GM21360 (cell line): ENCODE results near the gene SSRP1.

Source experiments
- ATAC-seq: cut with Tn5 transposase; IDR thresholded peaks from one replicate; pipeline ENCODE4 v1.9.1; 2021; ENCODE audit warnings: mild to moderate bottlenecking, moderate library complexity; ENCODE audit not compliant: unreplicated experiment

The SSRP1 gene

DNA sequence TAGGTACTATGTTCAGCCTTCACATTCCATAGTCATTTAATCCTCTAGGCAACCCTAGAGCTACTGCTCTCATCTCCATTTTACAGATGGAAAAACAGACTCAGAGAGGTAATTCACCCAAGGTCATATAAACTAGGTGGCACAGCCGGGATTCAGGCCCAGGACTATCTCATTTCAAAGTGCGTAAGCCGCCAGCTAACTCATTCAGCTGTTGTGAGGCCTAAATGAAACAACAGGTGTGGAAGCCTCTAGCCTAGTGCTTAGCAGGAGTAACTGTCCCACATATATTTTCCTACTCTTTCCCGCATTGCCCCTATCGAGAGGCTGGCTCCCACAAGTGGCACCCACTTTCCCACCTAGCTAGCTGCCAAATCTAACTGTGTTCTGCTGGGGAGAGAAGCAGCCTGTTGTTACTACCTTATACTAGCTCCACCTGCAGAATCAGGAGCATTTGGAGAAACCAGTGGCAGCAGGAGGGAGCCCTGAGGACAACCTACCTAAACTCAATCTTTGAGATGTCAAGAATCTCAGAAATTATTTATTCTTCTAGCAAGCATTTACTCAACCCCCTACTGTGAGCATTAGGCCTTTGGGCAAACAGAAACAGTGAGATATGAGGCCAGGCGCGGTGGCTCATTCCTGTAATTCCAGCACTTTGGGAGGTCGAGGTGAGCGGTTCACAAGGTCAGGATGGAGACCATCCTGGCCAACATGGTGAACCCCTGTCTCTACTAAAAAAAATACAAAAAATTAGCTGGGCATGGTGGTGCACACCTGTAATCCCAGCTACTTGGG, 24.4 kb upstream of the SSRP1 start:
- no peak for ATAC-seq

DNA sequence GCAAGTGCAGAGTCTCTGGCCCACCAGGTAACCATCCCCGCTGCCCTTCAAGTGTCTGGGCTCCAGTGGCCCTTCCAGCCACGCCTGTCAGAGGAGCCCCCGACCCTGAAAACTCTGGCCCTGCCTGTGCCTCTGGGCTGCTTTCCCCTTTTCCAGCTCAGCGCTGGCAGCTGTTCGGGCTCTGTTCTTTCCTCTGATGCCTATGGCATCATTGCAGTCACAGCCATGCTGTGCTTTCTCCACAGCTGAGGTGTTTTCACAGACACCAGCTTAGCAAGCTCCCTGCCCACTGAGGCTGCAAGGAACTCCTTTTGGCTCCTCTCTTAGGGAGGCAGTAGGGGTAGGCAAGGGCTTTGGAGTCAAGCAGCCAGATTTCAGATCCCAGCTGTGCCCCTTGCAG, 23.7 kb upstream of the SSRP1 start:
- no peak for ATAC-seq

DNA sequence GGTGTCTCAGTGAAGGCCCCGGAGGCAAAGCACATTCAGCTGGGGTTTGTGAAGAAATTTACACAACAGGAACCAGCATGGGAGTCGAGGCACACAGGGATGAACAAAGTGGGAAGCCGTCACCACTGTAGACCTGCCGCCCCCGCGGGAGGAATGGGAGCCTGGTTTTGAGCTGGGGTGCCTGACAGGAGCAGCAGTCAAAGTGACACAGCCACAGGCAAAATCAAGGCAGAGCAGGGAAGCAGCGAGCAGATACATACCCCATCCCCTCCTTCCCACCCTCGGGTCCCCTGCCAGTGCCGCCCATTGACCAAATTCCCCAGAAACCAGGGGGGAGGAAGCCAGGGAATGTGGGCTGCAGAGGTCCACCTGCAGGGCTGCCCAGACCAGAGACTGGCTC, 23.3 kb upstream of the SSRP1 start:
- ATAC-seq: no peak

DNA sequence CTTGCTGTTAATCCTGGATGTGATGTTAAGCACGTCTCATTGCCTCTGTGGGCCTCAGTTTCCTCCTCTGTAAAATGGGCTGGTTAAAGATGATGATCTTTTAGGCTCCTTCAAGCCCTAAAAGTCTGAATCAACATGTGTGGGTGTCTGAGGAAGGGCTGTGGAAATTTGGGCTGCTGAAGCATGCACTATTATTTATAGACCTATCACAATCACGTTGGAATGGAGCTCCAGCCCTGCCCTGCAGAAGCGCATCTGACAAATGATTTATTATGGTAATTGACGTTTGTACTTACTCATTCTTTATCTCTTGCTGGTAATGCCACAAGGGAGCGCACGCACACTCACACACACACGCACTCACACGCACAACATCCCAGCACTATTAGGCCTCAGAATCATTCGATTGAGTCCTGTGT, 22.9 kb upstream of the SSRP1 start:
- ATAC-seq: no peak

DNA sequence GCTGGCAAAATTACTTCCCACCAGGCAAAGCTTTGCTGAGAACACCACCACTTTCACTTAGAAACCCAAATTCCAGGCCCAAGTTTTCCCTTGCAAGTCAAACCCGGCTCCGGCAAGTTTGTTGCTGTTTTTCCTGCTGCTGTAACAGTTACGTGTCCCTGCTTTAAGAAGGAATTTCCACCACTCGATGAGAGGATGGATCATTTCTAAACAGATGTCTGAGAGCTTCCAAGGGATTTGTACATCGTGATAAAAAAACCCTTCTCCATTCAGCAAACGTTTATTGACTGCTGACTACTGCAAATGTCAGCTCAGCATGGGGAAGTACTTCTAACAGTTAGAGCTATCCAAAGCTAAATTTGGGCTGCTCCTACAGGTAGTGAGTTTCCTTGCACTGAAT, 22.2 kb upstream of the SSRP1 start:
- no peak for ATAC-seq

DNA sequence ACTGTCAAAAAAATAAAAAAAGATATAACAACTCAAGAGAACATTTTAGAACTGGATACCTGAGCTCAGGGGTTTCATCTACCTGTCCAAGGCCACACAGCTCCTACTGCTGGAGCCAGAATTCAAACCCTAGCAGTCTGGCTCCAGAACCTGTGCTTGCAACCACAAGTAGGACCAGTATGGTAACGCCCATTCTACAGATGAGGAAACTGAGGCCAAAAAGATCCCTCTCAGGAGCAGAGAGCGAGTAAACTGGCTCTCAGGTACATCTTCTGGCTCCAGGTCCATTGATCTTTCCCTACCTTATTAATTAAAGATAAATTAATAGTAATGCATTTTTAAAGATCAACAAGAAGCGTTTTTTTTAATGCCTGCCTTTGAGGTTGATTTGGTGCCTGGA, 21.6 kb upstream of the SSRP1 start:
- no peak for ATAC-seq

DNA sequence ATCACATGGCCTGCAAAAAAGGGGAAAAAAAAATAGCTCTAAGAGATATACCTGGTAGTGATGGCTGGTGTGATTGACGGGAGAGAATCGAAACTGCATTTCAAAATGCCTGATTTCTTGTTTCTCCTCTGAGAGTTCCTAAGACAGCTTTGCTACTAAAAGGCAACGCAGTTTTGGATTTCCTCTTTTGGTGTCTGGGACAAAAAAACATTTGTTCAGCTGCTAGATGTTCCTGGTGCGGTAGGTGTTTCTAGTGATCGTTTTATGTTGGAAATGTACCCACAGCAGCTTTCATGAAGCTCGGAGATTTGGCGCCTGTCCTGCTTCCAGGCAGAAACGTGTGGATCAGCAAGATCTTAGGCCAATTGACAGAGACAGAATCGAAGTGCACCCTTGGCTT, 20.6 kb upstream of the SSRP1 start:
- no peak for ATAC-seq

DNA sequence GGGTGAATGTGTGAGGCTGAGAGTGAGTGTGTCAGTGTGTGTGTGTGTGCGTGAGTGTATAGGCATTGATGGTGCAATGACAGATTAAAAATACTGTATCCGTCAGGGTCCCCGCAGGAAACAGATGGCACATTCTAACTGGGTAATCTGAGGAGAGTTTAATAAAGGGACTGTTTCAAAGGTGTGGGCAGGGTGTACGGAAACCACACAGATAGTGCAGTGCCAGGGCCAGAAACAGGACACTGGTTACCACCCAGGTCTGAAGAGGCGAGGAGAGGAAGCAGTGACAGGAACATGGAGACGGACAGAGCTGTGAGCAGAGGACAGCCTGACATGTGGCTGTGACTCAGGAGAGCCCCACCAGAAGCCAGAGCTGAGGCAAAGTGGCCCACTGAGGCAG, 19.0 kb upstream of the SSRP1 start:
- no peak for ATAC-seq

DNA sequence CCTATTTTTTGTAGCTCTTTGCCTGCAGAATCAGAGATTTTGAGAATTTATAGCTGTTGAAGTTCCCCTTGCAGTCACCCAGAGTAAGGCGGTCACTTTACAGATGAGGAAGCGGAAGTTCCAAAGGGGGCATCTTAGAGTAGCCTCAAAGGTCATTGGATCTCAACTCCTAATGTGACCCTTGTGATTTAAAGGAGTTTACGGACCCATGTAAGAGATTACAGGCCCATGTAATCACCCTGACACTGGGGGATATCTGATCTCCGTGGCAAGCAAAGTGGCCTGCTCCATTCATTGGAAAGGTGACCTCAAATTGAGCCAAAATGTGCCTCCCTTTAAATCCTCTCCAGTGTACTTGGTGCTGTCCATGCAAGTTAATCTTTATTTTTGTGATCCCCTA, 18.2 kb upstream of the SSRP1 start:
- no peak for ATAC-seq

DNA sequence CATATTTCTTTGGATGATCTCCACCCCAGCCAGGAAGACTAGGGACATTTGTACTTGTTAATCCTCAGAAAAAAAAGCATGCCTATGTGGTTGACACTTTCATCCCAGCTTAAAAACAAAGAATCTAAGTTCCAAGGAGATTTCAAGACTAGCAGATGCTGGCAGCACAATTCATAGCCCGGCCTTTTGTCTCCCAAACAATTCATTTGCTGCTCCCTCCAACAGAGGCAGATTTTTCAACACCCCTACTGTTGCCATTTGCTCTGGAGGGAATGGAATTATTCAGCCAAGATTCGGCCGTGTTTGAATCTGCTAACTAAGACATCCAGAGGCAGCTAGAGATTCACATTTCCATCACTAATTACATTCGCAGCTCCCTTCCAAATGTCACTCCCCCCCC, 17.8 kb upstream of the SSRP1 start:
- ATAC-seq: no peak

DNA sequence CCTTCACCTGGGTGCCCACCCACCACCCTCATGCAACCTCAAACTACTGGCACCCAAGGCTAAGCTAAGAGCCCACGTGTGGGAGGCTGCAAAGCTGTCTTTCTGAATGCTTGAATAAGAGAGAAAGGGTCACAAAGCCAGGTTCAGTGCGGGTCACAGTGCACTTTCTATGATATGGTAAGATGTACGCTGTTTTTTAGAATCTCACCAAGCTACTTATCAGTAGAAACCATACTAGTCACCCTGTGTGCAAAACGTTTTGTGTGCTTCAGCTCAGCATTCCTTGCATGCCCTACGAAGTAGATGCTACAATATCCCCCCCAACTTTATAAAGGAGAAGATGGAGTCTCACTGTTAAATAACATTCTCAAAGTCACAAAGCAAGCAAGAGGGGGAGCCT, 17.3 kb upstream of the SSRP1 start:
- ATAC-seq: no peak

DNA sequence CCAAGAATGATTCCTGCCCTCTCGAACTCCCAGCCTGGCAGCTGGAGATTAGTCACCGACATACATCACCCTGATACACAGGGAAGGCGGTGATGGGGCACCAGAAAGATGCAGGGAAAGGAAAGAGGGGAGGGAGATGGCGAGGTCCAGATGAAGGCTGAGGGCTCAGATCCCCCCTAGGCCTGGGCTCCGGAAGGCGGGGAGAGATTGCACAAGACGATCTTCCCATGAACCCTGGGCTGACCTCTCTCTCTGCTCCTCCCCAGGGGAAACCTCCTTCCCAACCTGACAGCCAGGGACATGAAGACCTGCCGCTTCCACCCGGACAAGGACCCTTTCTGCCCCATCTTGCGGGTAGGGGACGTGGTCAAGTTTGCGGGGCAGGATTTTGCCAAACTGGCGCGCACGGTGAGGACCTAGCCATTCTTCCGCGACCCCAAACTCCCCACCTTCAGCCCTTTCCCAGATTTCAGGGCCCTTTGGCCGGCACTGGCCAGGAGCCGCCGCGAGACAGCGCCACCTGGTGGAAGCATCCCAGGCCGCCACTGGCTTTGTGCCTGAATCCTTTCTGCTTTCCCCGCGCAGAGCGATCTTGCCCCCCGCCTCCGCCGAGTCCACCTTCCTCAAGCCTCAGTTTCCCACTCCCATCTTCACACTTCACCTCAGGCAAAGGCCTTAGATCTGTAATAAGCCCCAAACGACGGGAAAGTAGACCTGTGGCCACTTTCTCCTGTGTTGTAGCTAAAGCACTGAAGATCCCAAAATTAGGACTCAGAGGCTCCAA, 14.0 kb upstream of the SSRP1 start:
- no peak for ATAC-seq

DNA sequence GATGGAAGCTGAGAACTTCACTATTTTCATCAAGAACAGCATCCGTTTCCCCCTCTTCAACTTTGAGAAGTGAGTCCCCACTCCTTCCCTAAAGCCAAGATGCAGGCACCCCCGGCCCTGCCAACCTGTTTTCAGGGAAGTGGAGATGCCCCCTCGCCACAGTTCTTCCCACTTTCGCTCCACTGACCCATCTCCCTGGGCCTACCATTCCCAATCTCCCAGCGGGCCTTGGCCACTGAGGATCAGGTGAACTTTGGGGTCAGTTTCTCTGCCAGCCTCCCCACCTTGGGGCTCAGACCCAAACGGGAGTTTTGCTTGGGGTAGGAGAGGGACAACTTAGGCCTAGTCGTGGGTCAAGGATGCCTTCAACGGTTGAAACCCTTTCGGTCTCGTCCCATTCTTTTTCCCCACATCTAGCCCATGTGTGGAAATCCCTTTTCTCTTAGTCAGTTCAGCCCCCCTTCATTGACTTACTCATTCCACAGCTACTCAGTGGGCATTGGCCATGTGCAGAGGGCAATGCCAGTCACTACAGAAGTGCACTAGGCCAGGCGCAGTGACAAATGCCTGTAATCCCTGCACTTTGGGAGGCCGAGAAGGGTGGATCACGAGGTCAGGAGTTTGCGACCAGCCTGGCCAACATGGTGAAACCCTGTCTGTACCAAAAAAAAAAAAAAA, 13.1 kb upstream of the SSRP1 start:
- ATAC-seq: no peak

DNA sequence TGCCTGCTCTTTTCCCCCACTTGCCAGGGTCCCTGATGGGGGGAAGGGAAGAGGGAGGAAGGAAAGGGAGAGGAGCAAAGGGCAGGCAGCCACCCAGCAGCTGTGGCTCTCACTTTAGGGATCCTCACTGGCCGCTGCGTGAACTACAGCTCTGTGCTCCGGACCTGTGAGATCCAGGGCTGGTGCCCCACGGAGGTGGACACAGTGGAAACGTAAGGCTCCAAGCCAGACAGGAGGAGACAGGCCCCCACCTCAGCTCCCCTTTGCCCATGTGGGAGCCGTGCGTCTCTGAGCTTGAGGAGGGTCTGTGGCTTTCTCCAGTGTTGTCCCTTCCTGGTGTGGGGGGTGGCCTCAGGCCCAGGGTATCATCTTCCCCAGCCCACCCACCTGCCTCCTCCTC, 12.4 kb upstream of the SSRP1 start:
- ATAC-seq: no peak

DNA sequence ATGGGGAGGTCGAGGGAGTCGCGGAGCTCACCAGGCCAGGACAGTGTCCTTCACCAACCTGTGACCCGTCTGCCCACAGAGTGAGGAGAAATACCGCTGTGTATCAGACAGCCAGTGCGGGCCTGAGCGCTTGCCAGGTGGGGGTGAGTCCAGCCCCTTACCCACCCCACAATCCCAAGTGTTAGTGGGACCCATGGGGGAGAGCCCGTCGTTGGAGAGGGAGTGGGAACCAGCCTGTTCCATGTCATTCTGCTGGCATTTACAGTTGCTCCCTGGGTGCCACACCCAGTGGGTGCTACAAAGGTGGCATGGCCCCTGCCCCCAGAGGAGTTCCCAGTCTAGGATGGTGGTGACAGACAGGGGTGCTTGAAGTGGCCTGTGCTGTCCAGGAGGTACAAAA, 11.6 kb upstream of the SSRP1 start:
- no peak for ATAC-seq

DNA sequence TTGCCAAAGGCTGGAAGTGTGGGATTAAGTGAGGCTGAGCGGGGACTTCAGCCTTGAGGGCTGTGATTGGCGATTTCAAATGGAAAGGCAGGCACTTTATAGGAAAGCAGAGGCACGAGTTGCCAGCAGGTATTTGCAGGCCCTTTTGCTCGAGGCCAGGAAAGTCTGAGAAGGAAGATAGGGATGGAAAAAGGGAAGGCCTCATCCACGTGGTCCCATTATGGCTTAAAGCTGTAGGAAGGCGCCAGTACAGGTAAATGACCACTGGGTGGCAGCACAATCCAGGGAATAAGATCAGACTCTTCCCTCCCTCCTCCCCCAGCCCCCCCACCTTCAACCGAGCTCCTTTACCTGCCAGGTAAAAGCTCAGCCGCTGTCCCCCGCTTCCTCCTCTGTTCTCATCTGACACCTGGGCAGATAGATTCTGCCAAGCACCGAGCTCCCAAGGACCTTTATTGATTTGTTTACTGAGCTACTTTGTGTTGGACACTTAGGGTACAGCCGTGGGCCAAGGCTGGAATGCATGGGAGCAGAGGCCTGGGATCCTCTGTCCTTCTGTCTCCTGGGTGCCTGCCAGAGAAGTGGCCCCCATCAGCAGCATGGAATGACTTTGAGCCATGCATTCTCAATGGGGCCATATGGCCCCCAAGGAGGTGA, 10.0 kb upstream of the SSRP1 start:
- ATAC-seq: peak; percentile 54

DNA sequence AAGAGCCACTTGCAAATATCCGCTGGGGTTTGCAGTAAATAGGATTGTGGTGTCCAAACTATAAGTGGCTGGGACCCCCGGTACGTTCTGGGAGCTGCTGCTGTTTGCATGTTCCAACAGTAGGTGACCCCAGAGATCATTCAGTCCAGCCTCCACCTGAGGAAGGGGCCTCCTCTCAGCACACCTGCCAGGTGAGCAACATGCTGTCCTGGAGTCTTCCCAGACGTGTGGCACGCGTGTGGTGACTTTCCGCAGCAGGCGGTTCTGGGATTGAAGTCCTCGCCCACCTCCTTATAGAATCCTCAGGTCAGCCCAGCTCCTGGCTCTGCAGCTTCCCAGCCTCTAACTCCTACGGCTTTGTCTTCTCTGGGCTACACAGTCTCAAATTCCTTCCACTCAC, 9.1 kb upstream of the SSRP1 start:
- no peak for ATAC-seq

DNA sequence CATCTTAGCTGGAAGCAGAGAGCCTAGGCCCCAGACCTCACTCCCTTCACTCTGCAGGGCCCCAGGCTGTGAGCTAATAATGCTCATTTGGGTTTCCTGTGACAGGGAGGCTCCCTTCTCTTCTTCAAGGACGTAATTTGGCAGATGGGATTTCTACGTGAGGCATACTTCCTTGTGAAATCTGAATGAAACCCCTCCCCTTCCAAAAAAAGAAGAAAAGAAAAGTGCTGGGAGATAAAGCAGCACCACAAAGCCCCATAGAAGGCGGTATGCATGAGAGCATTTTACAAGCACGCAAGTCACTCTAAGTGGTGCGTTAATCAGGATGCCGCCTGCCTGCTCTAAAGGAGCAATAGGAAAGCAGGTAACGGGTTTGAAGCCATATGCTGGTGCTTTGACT, 8.1 kb upstream of the SSRP1 start:
- ATAC-seq: no peak

DNA sequence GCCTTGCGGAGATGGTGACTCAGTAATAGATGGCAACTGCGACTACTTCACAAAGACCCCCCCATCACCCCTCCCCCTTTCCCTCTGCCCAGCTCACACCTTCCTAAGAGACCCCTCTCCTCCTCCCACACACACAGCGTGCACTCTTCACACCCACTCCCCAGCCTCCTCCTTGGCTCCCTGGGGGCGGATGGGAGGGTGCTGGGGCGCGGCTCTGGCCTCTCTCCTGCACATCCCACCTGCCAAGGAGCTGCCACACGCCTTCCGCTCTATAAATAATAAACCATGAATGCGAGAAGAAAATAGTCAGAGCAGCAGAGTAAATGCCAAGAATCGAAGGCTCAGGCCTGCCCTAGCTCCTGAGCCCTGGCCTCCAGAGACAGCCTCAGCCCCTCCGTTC, 7.0 kb upstream of the SSRP1 start:
- no peak for ATAC-seq

DNA sequence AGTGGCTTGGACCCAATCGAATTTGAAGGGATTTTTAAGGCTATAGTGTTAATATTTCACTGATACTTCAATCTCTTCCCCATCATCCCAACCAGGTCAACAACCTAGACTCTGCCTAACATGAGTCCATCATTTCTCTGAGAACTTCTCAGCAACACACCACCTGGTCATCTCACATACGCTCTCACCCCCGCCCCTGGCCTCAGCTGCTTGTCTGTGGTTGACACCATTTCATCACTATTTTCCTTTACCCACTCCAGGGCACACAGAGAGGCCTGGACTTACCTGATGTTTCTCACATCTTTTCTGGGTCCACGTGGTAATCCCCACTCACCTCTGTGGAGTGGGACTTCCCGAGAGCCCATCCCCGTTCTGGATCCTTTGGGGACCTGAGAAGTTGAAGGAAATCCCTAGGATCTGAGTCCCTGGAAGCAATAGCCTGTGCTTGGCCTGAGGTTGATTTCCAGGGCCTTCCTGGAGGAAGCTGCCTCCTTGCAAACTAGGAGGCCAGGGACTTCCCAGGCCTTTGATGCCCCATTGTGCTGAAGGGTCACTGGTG, 5.6 kb upstream of the SSRP1 start:
- ATAC-seq: no peak

DNA sequence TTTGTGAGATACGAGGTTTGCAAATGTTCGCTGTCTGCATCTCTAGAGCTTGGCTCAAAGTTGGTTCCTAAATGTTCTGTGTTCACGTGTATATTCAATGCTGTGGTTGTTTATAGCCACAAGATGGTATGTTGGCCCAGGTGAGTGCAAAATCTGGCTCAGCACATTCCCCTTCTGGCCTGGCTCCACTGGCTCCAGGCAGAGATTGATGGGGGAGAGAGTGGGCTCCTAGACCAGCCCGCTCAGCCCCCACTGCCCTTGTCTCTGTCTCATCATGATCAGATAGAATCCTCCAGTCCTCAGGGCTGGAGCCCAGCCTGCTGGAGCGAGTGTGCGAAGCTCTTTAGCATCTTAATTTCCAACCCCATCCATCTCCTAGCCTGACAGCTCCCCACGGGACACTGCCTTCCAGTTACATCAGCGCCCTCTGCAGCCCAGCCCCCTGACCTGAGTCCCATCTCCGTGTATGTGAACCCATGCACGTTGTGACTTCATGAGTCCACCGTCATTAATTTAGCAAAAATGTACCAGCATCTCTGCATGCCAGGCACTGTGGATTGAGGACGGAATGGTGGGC, 4.4 kb upstream of the SSRP1 start:
- ATAC-seq: no peak
